ENCODE results near the gene SNRNP35.

DNA sequence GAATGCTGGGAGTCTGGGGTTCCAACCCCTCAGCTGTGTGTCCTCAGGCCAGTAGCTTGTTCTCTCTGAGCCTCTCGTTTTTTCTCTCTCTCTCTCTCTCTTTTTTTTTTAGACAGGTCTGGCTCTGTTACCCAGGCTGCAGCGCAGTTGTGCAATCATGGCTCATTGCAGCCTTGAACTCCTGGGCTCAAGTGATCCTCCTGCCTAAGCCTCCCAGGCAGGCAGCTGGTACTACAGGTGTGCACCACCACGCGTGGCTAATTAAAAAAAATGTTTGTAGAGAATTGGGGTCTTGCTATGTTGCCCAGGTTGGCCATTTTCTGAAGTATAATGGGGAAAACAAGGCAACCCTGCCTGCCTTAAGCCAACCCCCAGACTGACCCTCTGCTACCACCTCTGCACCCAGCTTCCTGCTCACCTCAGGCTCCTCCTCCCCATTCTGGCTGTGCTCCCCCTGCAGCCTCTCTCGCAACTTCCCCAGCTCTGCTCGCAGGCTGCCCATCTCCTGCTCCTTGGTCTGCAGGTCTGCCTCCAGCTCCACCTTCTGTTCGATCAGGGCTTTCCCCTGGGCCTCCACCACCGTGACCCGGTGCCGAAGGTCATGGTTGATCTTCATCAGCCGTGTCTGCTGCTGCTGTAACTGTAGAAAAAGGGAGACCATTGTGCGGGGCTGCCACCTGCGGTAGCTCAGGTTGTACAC, 40.3 kb downstream of the SNRNP35 start:
- TF ChIP-seq CTCF (IDR thresholded peaks at IDR 0.05) (no peak), POLR2A (IDR thresholded peaks at IDR 0.05) (no peak)

All from Peyer's patch (tissue), 4 donors.